IPS DF 19.7 (cell line): ENCODE data around the gene TPST2.
"Not testable (repeated sequence)": the region's sequence is repeated elsewhere in the genome, so short reads cannot be mapped to it uniquely, and the experiment has no call there.

Experiments
- DNase-seq: peaks from one replicate; pipeline ENCODE4 v3.0.0-alpha.2; 2013; ENCODE audit warnings: low read depth, low spot score

Gene TPST2

GRCh38 chr22:26589845-26590736, at the start of gene TPST2:
TSS of gene TPST2 (minus strand) at chr22:26590132. CDS start at chr22:26541630, 48,502 bp downstream.
- DNase-seq, result no peak

GRCh38 chr22:26636296-26636695, 46.4 kb upstream of the TPST2 start:
- DNase-seq, result no peak

GRCh38 chr22:26635117-26635516, 45.2 kb upstream of the TPST2 start:
- no peak for DNase-seq

GRCh38 chr22:26634189-26634588, 44.3 kb upstream of the TPST2 start:
- no peak for DNase-seq

GRCh38 chr22:26632422-26633155, 42.7 kb upstream of the TPST2 start:
- DNase-seq, result no peak

- DNase-seq, result no peak
These were observed 41.4 kb upstream of the TPST2 start for GRCh38 chr22:26631282-26631681.

GRCh38 chr22:26629988-26630761, 40.2 kb upstream of the TPST2 start:
- DNase-seq, result no peak

GRCh38 chr22:26624803-26625202, 34.9 kb upstream of the TPST2 start:
- DNase-seq, result no peak

- DNase-seq, result no peak
These were observed 34.1 kb upstream of the TPST2 start for GRCh38 chr22:26623984-26624383.

- no peak for DNase-seq
These were observed 31.7 kb upstream of the TPST2 start, which contains the start of gene CRYBA4 for GRCh38 chr22:26621663-26622062. TSS of gene CRYBA4 (plus strand) at chr22:26621963. CDS start at chr22:26622597, 634 bp downstream.

- DNase-seq, result no peak
These were observed 30.3 kb upstream of the TPST2 start for GRCh38 chr22:26620197-26620596.

- DNase-seq, result no peak
These were observed 29.6 kb upstream of the TPST2 start for GRCh38 chr22:26619510-26619909.

- no peak for DNase-seq
These were observed 28.5 kb upstream of the TPST2 start for GRCh38 chr22:26618455-26618854.

- no peak for DNase-seq
These were observed 27.6 kb upstream of the TPST2 start, which contains the start of gene CRYBB1 for GRCh38 chr22:26617271-26618199. TSS of gene CRYBB1 (minus strand) at chr22:26618027. CDS start at chr22:26616319, 1,708 bp downstream.

- DNase-seq, result no peak
These were observed 26.7 kb upstream of the TPST2 start for GRCh38 chr22:26616650-26617049.

- DNase-seq, result no peak
These were observed 26.0 kb upstream of the TPST2 start for GRCh38 chr22:26615830-26616435.

- DNase-seq, result no peak
These were observed 25.2 kb upstream of the TPST2 start for GRCh38 chr22:26615149-26615548.

- DNase-seq, result no peak
These were observed 24.4 kb upstream of the TPST2 start for GRCh38 chr22:26614322-26614721.

GRCh38 chr22:26613753-26614152, 23.8 kb upstream of the TPST2 start:
- DNase-seq, result not testable (repeated sequence)

- DNase-seq, result no peak
These were observed 22.7 kb upstream of the TPST2 start for GRCh38 chr22:26612652-26613051.
